Neuronal stem cell (in vitro differentiated cells): ENCODE measurements around the gene IDE.

Experiments used
- DNase-seq: peaks from one replicate; pipeline ENCODE4 v3.0.0-alpha.2; 2013; ENCODE audit warnings: low spot score
- H2AFZ ChIP-seq: one replicate; pipeline ENCODE4 v1.6.1; 2013; ENCODE audit warnings: mild to moderate bottlenecking, low read length, inconsistent platforms
- H2AK5ac ChIP-seq: 2 replicates; pipeline ENCODE4 v1.6.1; 2013; ENCODE audit warnings: low read depth, mild to moderate bottlenecking, inconsistent platforms, low read length, moderate library complexity, mixed read lengths
- H2BK120ac ChIP-seq: 2 replicates; pipeline ENCODE4 v1.6.1; 2013; ENCODE audit warnings: low read depth, mild to moderate bottlenecking, inconsistent platforms, low read length, moderate library complexity, mixed read lengths
- H2BK12ac ChIP-seq: one replicate; pipeline ENCODE4 v1.6.1; 2013; ENCODE audit warnings: low read length, inconsistent platforms
- H2BK15ac ChIP-seq: 2 replicates; pipeline ENCODE4 v1.6.1; 2013; ENCODE audit warnings: mild to moderate bottlenecking, low read length, inconsistent platforms, mixed read lengths
- H2BK5ac ChIP-seq: one replicate; pipeline ENCODE4 v1.6.1; 2013; ENCODE audit warnings: inconsistent platforms, mild to moderate bottlenecking, low read length, moderate library complexity
- H3K14ac ChIP-seq: one replicate; pipeline ENCODE4 v1.6.1; 2013; ENCODE audit warnings: low read length, inconsistent platforms
- H3K18ac ChIP-seq: 2 replicates; pipeline ENCODE4 v1.6.1; 2013; ENCODE audit warnings: low read length, inconsistent platforms
- H3K23ac ChIP-seq: 2 replicates; pipeline ENCODE4 v1.6.1; 2013; ENCODE audit warnings: low read depth, mild to moderate bottlenecking, mixed read lengths, low read length, inconsistent platforms; ENCODE audit not compliant: poor library complexity
- H3K27ac ChIP-seq: replicated peaks from 3 replicates; pipeline ENCODE4 v1.5.1; 2013; ENCODE audit warnings: low read length, inconsistent platforms
- H3K27me3 ChIP-seq, 3 experiments: 2 replicates each; pipeline ENCODE4 v1.6.1; 2013; ENCODE audit warnings: low read length in 3 of 3, mild to moderate bottlenecking in 2 of 3, inconsistent platforms in 1 of 3, low read depth in 1 of 3, mixed read lengths in 1 of 3, moderate library complexity in 1 of 3; ENCODE audit not compliant: control insufficient read depth in 3 of 3, insufficient read depth in 3 of 3
- H3K36me3 ChIP-seq, 2 donors: replicated peaks in 1 of 2; 2 replicates each; pipeline ENCODE4 v1.6.1; 2013; ENCODE audit warnings: low read length in 2 of 2; ENCODE audit not compliant: control insufficient read depth in 2 of 2, insufficient read depth in 2 of 2
- H3K4ac ChIP-seq: 2 replicates; pipeline ENCODE4 v1.6.1; 2013; ENCODE audit warnings: inconsistent platforms, mild to moderate bottlenecking, low read length, moderate library complexity
- H3K4me1 ChIP-seq, 2 donors: 1 replicate in 1 of 2; 2 replicates in 1 of 2; pipeline ENCODE4 v1.6.1; 2013; ENCODE audit warnings: low read length in 2 of 2, low read depth in 1 of 2; ENCODE audit not compliant: control insufficient read depth in 2 of 2, insufficient read depth in 1 of 2
- H3K4me2 ChIP-seq: one replicate; pipeline ENCODE4 v1.6.1; 2013; ENCODE audit warnings: mild to moderate bottlenecking, low read length, inconsistent platforms; ENCODE audit not compliant: insufficient read depth, poor library complexity, severe bottlenecking
- H3K4me3 ChIP-seq, 2 donors: 2 replicates each; pipeline ENCODE4 v1.5.1; 2013; ENCODE audit warnings: low read length in 2 of 2, mild to moderate bottlenecking in 2 of 2, inconsistent platforms in 1 of 2, moderate library complexity in 1 of 2
- H3K79me1 ChIP-seq: one replicate; pipeline ENCODE4 v1.6.1; 2013; ENCODE audit warnings: low read depth, mild to moderate bottlenecking, inconsistent platforms, low read length, moderate library complexity
- H3K9ac ChIP-seq: one replicate; pipeline ENCODE4 v1.6.1; 2013; ENCODE audit warnings: mild to moderate bottlenecking, low read depth, low read length, inconsistent platforms; ENCODE audit not compliant: poor library complexity
- H3K9me3 ChIP-seq, 2 donors: replicated peaks in 1 of 2; 2 replicates each; pipeline versions ENCODE3 to v1.6.1; 2013; ENCODE audit warnings: low read length in 2 of 2, mild to moderate bottlenecking in 2 of 2, inconsistent platforms in 1 of 2, low read depth in 1 of 2, mixed read lengths in 1 of 2, moderate library complexity in 1 of 2; ENCODE audit not compliant: control insufficient read depth in 2 of 2, insufficient read depth in 1 of 2
- H4K8ac ChIP-seq: one replicate; pipeline ENCODE4 v1.6.1; 2013; ENCODE audit warnings: low read depth, mild to moderate bottlenecking, inconsistent platforms, low read length, moderate library complexity
- H4K91ac ChIP-seq: one replicate; pipeline ENCODE4 v1.6.1; 2013; ENCODE audit warnings: low read length, low read depth, mild to moderate bottlenecking, inconsistent platforms; ENCODE audit not compliant: poor library complexity
- WGBS, 2 donors: extraction: QIAGEN DNeasy Blood & Tissue Kit; methylation state at CpG; one replicate each; pipeline ENCODE4 v1.1.7; 2013; ENCODE audit warnings: missing lambda C conversion rate in 2 of 2, mixed read lengths in 1 of 2; ENCODE audit not compliant: insufficient read length in 2 of 2, insufficient replicate concordance in 1 of 2; ENCODE audit errors: extremely low coverage in 2 of 2; 5-methylcytosine and 5-hydroxymethylcytosine counted together

Gene IDE

DNA sequence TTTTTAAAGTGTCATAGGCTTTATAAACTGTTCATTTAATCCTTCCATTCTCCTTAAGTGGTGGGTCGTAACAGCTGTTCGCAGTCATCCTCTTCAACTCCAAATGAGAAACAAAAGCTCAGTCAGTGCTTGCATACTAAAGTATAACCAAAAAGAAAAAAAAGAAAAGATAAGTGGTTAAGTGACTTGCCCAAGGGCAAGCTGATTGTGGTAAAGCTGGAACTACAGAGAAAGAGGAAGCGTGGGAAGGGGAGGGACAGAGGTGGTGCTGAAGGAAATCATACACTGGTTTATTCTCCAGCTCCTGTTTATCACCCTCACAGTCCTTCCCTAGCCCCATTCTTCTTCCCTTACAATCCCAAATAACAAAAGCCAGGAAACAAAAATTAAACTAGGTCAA is 29.6 kb downstream of the IDE start:
- no peak overlapping the region for H2BK120ac ChIP-seq
- no peak overlapping the region for H3K9ac ChIP-seq
- whole genome bisulfite sequencing, 2 donors: no CpG with 5 or more reads among the region's 3 CpGs
- no peak overlapping the region for H3K18ac ChIP-seq
- H4K8ac ChIP-seq: no peak overlapping the region
- DNase-seq: no peak
- H3K4ac ChIP-seq: no peak overlapping the region
- H4K91ac ChIP-seq: no peak overlapping the region
- H3K14ac ChIP-seq: no peak overlapping the region
- H3K79me1 ChIP-seq: no peaks in the 10 kb centered on the region
- no peak overlapping the region for H3K4me2 ChIP-seq
- H2BK15ac ChIP-seq: no peak overlapping the region
- H2BK12ac ChIP-seq: no peak overlapping the region
- no peak overlapping the region for H3K4me3 ChIP-seq
- H2BK5ac ChIP-seq: no peak overlapping the region
- H3K27ac ChIP-seq: no peak overlapping the region
- peaks cover 0 to 10% of the 10 kb centered on the region in 2 donors for H3K36me3 ChIP-seq
- H2AFZ ChIP-seq: no peak overlapping the region
- no peaks in the 10 kb centered on the region for H3K9me3 ChIP-seq
- H3K23ac ChIP-seq: no peak overlapping the region
- peaks cover 0 to 1% of the 10 kb centered on the region in 2 donors for H3K4me1 ChIP-seq
- H2AK5ac ChIP-seq: no peak overlapping the region
- no peaks in the 10 kb centered on the region for H3K27me3 ChIP-seq

DNA sequence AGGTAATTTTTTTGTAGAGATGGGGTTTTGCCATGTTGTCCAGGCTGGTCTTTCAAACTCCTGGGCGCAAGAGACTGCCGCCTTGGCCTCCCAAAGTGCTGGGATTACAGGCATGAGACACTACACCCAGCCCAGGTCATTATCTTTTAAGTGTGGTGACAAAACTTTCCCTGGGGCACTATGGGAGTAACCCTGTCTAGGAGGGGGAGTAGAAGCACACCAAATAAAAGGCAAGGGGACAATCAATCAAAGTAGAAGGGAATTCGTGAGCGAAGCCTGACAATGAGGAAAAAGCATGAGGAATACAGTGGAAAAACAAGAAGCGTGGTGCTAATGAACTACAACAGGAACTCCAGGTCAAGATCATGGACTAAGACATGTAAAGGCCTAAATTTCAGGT is 31.4 kb downstream of the IDE start:
- no CpG with 5 or more reads among the region's 5 CpGs for WGBS, 2 donors
- DNase-seq: no peak

DNA sequence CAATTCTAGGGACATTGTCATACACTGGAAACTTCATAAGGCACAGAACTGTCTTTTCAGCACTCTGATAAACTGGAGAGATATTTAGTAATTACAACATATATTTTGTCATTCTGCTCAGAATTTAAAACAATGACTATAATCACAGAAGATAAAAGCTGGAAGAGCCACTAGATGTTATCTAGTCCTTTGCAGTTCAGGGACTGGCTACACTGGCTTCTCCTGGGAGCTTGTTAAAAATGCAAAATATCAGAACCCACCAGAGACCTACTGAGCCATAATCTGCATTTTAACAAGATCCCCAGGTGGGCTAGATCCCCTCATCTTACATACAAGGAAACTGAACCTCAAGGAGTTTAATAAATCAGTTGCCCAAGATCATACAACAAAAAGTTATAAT is 32.3 kb downstream of the IDE start:
- Histone ChIP-seq H2BK12ac (no peak overlapping the region), H3K4me2 (no peak overlapping the region), H2BK120ac (no peak overlapping the region), H3K4me1 (peaks cover 0 to 1% of the 10 kb centered on the region in 2 donors), H3K9me3 (no peaks in the 10 kb centered on the region), H2AFZ (no peak overlapping the region), H3K4me3 (no peak overlapping the region), H3K79me1 (no peaks in the 10 kb centered on the region), H3K14ac (no peak overlapping the region), H3K18ac (no peak overlapping the region), H2BK15ac (no peak overlapping the region), H3K27ac (no peak overlapping the region), H3K9ac (no peak overlapping the region), H3K27me3 (no peaks in the 10 kb centered on the region), H3K36me3 (peaks cover 0 to 8% of the 10 kb centered on the region in 2 donors), H3K23ac (no peak overlapping the region), H2BK5ac (no peak overlapping the region), H3K4ac (no peak overlapping the region), H2AK5ac (no peak overlapping the region), H4K91ac (no peak overlapping the region), H4K8ac (no peak overlapping the region)
- no peak for DNase-seq

More for the DNA sequence above, 31.4 kb downstream of the IDE start:
- no peak overlapping the region for H3K14ac ChIP-seq
- H3K27ac ChIP-seq: no peak overlapping the region
- no peaks in the 10 kb centered on the region for H3K9me3 ChIP-seq
- H3K23ac ChIP-seq: no peak overlapping the region
- no peak overlapping the region for H3K9ac ChIP-seq
- no peak overlapping the region for H2BK15ac ChIP-seq
- no peak overlapping the region for H2BK12ac ChIP-seq
- H3K18ac ChIP-seq: no peak overlapping the region
- no peak overlapping the region for H3K4me2 ChIP-seq
- H2BK120ac ChIP-seq: no peak overlapping the region
- no peak overlapping the region for H2AK5ac ChIP-seq
- no peaks in the 10 kb centered on the region for H3K27me3 ChIP-seq
- peaks cover 0 to 1% of the 10 kb centered on the region in 2 donors for H3K4me1 ChIP-seq
- H2AFZ ChIP-seq: no peak overlapping the region
- no peak overlapping the region for H2BK5ac ChIP-seq
- no peak overlapping the region for H4K8ac ChIP-seq
- H3K36me3 ChIP-seq: peaks cover 0 to 3% of the 10 kb centered on the region in 2 donors
- H3K79me1 ChIP-seq: no peaks in the 10 kb centered on the region
- H4K91ac ChIP-seq: no peak overlapping the region
- H3K4me3 ChIP-seq: no peak overlapping the region
- H3K4ac ChIP-seq: no peak overlapping the region

DNA sequence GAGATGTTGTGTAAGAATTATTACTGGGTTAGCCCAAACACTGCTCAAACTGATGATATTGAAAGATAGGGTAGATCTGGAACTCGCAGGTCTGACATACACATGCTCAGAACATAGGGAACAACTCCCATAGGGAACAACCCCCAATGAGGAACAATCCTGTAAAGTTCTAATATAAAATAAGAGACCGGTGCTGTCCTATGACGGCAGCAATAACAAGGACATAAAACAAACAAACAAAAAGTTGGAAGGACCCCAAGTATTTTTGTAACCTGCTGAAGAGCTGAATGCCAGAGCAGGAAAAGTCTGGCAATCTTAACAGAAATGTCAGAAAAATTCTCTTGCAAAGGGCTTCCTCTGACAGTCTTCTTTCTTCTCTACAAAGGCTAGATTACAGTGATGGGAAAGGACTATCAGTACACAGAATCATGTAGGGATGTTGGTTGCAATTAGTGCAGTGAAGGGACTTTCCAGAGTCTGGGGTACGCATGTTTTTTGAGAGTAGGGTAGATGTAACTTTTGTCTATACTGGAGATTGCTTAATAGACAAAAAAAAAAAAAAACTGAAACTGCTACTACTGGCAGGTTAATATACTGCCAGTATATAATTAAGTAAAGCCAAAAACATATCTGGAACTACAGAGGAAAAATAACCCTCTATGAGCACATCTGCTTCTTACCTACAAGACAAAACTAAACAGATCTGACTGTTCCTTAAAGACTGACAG is 35.5 kb downstream of the IDE start:
- H2BK12ac ChIP-seq: no peak overlapping the region
- H3K79me1 ChIP-seq: no peaks in the 10 kb centered on the region
- H3K4ac ChIP-seq: no peak overlapping the region
- H3K27me3 ChIP-seq: no peaks in the 10 kb centered on the region
- H3K9ac ChIP-seq: no peak overlapping the region
- no peak overlapping the region for H3K18ac ChIP-seq
- no peak for DNase-seq
- H2BK120ac ChIP-seq: no peak overlapping the region
- no peak overlapping the region for H4K8ac ChIP-seq
- no peak overlapping the region for H3K27ac ChIP-seq
- no peak overlapping the region for H3K4me3 ChIP-seq
- no peak overlapping the region for H3K4me2 ChIP-seq
- no peak overlapping the region for H2BK5ac ChIP-seq
- no peak overlapping the region for H3K23ac ChIP-seq
- H2AK5ac ChIP-seq: no peak overlapping the region
- peaks cover 0 to 26% of the 10 kb centered on the region in 2 donors for H3K36me3 ChIP-seq
- H3K4me1 ChIP-seq: no peaks in the 10 kb centered on the region
- no peak overlapping the region for H2AFZ ChIP-seq
- WGBS, 2 donors: no CpG with 5 or more reads among the region's 4 CpGs
- no peak overlapping the region for H3K14ac ChIP-seq
- no peaks in the 10 kb centered on the region for H3K9me3 ChIP-seq
- no peak overlapping the region for H2BK15ac ChIP-seq
- H4K91ac ChIP-seq: no peak overlapping the region
